HUDEP-2 (cell line): ENCODE measurements around the gene ADAMTSL2.

Source experiments
- DNase-seq, 76 experiments: peaks; one replicate each; lab custom pipeline; 2025; ENCODE audit not compliant: unreplicated experiment in 76 of 76; lab: John Stamatoyannopoulos, UW

ADAMTSL2 gene

DNA sequence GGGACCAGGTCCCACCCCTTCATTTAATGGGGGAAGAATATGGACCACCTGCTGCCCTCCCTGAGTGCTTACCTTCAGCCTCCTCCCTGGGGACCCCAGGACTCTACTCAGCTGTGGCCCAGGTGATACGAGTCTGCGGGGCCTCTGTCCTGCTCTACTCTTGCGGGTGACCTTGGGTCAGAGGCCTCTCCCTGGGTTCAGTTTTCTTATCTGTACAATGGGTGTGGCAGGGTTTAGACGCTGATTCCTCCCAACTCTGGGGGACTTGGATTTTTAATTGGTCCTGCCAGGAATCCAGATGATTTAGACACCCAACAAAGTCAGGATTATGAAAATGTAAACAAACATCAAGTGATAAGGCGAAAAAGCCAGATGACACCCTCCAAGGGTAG lies 49.7 kb downstream of the ADAMTSL2 start:
- DNase-seq: no peak

DNA sequence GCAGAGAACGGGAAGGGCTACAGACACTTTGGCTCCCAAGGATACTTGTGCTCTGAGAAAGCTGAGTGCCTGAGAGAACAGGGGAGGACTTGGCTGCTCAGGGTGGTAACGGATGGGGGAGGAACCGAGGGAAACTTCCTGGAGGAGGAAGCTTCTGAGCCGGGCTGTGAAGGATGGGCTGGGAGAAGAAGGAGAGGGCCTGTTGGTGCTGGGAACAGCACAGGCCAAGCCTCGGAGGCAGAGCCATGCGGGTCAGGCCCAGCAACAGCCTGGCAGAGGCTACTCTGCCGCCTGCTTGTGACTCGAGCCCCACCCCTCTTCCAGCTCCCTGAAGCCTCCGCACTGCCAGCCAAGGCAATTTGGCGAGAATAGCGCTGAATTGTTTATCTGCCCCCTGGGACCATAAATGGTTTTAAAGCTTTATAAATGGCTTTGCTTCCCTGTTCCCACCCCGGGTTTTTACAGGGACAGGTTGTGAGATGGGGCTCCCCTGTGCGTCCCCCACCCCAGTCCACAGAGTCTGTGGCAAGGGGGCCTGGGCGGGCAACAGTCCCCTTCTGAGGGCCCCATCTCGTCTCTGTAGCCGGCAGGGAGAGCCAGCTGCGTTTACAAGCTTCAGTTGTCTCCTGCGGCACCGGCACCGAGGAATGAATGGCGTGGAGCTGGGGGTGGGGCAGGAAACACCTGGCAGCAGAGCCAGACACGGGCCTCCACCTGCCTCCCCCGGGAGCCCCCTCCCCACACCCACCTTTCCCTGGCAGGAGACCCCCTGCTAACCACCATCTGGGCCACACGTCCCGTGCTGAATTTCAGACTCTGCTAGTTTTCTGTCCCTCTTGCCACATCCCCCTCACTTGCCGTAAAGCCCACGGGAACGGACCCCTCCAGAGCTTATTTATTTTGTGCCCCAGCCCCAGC lies 50.3 kb downstream of the ADAMTSL2 start:
- DNase-seq: no peak

DNA sequence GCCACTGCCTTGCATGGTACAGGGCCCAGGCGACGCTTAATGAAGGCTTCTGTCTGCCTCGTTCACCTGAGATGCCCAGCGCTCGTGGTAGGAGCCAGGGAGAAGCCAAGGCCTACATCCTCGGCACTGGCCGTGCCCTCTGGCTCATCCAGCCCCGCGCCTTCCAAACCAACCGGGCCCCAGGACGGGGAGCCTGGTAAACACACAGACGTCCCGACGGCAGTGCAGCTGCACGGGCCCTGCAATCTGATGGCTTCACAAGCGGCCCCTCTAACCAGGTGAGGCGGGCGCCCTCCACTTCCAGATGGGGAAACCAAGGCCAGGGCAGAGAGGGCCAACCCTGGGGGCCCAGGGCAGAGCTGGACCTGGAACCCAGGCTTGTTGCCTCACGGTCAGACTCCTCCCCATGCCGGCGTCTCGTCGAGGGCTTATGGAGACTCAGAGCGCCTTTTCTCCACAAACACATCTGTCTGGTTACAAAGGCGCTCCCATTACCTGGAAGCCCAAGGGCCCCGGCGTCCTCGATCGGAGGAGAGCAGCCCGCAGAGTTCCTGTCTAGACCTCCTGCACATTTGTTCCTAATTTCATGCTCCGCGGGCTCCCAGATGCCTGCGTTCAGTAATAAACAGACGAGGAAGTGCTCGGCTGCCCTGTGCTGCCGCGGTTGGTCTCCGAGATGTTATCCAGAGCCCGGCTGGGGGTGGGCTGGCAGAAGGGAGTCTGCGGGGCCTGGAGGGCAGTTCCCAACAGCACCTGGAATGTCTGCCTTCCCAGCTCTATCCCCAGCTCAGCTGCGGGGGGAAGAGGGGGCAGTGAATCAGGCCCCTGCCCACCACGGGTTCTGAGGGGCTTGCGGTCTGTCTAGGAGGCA lies 51.2 kb downstream of the ADAMTSL2 start:
- DNase-seq: no peak

DNA sequence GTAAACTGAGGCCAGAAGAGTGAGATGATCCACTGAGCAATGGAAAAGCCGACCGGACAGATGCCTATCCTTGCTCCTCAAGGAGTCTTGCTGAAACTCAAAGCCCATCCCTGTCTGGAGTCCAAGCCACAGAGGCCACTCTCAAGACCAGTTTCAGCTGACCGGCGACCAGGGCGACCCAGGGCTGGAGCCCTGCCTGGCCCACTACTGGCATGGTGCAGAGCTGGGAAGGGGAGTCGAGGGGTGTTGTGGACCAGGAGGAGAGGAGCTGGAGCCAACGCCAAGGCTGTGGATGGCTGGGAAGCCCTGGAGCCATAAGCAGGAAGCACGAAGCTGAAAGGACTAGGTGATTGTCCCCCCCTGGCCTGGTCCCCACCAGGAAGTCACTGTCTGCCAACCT lies 52.5 kb downstream of the ADAMTSL2 start:
- DNase-seq: no peak

DNA sequence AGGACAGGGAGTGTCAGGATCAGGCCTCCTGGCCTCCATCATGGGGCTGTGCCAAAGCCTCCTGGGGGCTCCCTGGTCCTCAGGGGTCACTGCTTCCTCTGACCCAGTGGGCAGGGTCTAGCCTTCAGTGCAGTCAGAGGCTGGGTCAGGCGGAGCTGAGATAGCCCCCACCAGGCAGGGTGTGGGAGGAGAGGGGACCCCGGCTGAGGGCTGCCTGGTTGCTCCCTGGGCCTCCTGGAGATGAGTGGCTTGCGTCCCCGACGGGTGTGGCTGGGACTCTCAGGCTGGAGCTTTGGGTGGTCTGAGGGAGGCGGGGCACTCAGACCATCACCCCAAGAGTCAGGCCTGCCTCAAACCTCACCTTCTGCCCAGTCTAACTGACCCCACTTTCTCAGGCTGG lies 53.0 kb downstream of the ADAMTSL2 start:
- no peak for DNase-seq

DNA sequence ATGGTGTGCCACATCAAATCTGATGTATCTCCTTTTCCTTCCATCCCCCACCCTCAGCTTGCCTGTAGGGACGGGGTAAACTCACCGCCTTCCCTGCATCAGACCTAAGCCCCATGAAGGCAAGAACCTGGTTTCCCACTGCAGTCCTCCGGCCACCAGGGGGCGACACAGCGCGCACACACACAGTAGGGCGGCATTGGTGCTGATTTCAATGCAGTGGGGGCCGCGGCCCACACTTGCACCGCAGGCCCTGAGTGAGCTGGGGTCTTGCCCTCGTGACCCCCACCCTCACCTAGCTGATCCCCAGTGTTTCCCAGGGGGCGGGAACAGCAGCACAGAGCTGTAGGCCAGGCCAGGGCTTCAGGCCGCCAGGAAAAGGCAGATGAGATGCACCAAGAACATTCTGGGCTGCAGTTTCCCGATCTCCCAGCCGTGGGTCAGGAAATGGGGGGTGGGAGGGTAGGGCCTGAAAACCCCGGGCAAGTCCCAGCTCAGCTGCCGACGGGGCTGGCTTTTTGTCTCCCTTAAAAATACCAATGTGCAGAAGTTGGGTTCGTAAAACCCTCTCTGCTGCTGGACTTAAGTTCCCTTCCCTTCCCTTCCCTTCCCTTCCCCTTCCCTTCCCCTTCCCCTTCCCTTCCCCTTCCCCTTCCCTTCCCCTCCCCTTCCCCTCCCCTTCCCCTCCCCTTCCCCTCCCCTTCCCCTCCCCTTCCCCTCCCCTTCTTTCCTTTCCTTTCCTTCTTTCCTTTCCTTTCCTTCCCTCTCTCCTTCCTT lies 55.1 kb downstream of the ADAMTSL2 start:
- DNase-seq: peak in 39 of 76 experiments; percentile 2 to 57 (median 19)

DNA sequence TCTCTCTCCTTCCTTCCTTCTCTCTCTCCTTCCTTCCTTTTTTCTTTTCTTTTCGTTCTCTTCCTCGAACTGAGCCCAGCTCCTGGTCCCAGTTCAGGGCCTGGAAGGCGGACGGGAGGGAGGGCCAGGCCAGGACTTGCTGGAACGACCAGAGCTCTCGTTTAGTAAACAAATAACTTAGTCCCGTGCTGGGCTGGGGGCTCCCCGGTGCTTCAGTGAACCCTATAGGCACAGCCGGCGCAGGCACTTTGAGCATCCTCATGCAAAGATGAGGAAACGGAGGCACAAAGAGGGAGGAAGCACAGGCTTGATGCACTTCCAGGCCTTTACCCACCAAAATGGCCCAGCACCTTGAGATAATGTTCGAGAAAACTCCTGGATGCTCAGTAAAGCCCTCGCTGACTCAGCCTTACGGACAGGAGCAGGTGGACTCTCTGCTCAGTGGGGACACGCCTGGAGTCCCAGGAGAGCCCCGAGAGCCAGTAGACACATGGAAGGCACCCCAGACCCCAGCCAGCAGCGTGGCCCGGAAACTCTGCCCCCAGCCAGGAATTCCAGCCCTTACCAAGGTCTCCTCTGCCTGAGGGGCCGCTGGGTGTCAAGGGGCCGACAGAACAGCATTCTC lies 55.8 kb downstream of the ADAMTSL2 start:
- DNase-seq: no peak

DNA sequence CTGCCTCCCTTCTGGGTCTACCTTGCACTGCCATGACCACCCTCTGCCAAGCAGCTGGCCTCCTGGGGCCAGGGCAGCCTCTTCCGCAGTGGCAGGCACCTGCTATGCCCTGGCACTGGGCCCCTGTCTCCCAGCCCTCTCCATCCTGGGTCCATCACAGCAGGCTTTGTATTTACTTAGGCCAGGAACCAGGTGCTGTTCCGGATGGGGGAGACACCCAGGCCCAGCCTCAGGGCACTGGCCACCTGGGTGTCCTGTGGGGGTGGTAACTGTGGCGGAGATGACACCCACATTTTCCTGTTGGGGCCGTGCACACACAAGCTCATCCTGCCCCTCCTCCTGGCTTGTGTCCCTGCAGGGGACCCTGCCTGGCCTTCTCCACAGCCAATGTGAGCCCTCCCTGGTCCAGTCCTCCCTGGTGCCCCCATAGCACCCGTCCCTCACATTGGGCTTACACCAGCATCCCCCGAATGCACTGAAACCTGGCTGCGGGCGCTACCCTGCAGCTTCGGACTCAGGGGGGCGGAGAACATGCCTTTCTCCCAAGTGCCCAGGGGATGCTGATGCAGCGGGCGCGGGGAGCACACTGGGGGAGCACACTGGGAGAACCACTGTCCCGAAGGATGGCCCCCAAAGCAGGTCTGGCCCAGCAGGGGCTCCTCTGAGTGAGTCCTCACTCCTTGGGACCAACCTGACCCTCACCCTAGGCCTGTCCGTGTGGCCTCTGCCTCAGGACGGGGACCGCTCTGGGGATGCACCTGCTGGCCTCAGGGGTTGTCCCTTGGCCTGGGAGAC lies 56.8 kb downstream of the ADAMTSL2 start:
- no peak for DNase-seq

DNA sequence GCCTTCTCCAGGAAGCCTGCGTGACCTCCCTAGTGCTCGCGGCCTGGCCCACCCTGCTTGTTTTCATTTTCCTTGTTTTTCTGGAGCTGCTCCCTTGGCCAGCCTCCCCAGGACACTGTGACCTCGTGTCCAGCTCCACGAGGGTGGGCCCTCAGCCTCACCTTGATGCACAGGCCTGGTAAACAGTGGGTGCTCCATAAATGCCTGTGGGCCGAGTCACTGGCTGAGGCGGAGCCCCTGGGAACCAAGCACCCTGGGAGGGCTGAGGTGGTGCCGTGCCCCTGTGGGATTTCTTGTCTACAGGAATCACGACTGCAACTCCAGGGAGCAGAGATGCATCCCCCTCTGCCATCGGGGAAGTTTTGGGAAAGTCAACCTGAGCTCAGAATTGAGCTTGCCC lies 57.5 kb downstream of the ADAMTSL2 start:
- DNase-seq: no peak

DNA sequence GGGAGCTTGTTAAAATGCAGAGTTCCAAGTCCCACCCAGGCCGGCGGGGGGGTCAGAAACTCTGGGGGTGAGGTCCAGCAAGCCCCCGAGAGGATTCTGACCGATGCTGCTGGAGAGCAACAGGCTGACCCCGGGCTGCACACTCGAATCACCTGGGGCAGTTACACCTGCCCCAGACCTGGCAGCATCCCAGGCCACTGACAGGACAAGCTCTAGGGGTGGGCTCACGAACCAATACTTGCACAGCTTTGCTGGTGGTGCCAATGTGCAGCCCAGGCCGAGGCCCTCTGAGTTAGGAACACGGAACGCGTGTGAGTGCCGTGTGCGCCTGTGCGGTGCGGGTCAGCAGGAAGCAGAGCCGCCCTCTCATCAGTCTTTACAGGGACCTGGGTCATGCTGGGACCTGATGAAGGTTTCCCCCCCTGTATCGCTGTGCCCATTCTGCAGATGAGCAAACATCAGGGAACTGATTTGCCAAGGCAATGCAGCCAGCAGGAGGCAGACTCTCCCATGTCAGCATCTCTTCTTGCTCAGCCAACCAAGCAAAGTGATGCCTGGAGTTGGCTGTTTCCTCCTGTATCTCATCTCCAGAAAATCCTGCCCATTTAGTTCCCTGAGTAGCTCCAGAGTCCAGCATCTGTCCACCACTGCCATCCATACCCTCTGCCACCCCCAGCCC lies 58.4 kb downstream of the ADAMTSL2 start:
- peak in 1 of 76 experiments; percentile 7 for DNase-seq

DNA sequence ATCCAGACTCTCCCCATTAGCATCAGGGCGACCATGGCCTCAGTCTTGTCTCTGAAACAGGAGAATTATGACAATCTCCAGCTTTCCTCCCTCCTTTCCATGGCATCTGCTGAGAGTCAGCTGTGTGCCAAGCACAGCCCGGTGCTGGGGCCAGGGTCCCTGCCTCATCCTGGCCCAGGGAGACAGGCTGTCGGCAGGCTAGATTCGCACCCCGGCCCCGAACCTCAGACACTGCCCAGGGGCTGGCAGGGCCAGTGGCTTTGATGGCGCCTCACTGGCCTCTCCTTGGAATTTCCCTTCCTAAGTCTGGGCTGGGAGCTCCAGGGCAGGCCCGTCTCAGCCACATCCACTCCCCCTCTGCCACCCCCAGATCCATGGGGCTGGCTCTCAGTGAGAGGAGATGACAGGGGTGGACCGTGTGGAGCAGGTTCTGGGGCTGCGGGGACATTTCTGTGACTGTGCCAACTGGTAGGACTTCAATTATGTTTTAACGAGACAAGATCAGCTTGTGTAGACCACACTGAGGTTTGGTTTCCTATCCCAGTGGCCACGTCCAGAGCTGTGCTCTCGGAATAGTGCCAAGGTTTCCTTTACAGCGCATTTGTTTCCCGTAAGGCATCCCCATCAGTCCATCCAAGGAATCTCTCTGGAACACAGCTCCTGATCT lies 59.2 kb downstream of the ADAMTSL2 start:
- DNase-seq: no peak

DNA sequence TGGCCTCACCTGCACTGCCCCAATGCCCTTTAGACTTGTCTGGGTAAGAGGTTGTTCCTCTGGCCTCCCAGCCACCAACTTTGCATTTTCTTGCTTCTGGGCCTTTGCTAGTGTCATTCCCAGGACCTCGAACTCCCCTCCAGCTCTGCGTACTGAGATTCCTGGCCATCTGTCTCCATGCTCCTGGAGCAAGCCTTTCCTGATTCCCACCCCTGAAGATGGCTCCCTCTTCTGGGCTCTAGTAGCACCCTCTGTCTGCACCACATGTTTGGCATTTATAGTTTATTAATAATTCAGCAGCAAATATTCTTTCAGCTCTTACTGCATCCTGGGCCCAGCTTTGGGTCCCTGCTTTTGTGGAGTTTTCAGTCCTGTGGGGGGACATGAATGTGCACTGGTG lies 59.8 kb downstream of the ADAMTSL2 start:
- DNase-seq: no peak

DNA sequence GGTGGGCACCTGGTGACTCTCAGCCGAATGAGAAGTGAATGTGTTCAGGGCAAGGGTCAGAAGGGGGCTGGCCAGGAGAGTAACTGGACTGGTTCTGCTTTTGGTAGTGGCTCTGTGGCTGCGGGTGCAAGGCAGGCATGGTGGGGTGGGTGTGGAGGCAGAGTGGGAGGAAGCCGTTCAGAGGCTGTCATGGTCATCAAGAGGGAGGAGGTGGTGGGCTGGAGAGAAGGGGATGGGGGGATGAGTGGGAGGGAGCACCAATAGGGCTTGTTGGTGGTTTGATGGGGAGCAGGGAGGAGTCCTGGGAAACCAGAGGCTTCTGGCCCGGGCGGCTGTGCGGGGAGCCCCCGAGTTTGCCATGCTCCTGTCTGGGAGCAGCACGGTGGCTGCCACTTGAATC lies 61.4 kb downstream of the ADAMTSL2 start:
- no peak for DNase-seq

DNA sequence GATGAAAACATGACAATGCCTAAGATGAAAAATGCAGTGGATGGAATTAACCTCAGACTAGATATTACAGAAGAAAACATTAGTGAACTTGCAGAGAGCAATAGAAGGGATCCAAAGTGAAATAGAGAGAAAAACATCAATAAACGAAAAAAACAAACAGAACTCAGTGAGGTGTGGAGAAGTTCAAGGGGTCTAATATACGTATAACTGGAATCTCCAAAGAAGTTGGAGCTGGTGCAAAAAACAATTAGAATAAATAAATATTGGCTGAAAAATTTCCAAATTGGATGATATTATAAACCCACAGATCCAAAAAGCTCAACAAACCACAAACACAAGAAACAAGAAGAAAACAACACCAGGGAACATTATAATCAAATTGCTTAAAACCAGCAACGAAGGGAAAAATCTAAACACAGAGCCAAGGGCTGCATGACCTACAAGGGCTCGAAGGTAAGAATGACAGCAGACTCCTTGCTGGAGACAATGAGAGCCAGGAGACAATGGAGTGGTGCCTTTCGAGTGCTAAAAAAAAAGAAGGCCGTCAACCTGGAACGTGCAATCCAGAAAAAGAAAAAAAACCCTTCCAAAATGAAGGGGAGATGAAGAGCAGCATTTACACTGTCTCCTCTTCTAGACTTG lies 62.9 kb downstream of the ADAMTSL2 start:
- no peak for DNase-seq

DNA sequence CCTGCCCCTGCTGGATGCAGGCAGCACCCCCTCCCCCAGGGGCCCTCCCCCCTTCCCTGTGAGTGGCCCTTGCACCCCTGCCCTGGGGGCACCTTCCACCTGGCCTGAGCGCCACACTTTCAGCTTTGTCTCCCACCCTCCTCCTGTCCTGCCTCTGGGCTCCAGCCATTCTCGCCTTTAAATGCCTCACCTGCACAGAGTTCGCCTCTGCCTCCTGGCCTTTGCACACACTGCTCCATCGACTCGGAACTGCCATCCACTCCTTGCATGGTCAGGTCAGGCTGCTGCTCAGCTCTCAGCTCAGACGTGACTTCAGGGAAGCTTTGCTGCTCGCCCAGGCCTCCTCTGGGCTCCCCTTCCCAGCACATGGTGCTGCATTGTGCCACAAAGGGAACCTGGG lies 64.5 kb downstream of the ADAMTSL2 start:
- no peak for DNase-seq

DNA sequence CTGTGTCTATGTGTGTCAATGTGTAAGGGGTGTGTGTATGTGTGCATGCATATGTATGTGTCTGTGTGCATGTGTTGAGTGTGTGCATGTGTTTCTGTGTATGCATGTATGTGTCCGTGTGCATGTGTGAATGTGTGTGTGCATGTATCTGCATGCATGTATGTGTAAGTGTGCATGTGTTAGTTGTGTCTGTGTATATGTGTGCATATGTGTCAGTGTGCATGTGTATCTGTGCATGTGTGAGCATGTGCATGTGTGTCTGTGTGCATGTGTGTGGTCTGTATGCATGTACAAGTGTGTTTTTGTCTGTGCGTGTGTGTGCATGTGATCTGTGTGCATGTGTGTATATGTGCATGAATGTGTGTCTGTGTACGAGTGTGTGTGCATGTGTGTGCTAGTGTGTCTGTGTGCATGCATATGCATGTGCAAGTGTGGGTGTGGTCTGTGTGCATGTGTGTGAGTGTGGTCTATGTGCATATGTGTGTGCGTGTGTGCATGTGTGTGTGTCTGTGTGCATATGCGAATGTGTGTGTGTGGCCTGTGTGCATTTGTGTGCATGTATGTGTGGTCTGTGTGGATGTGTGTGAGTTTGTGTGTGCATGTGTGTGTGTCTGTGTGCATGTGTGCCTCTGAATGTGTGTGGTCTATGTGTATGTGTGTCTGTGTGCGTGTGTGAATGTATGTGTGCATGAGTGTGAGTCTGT lies 65.1 kb downstream of the ADAMTSL2 start:
- no peak for DNase-seq

DNA sequence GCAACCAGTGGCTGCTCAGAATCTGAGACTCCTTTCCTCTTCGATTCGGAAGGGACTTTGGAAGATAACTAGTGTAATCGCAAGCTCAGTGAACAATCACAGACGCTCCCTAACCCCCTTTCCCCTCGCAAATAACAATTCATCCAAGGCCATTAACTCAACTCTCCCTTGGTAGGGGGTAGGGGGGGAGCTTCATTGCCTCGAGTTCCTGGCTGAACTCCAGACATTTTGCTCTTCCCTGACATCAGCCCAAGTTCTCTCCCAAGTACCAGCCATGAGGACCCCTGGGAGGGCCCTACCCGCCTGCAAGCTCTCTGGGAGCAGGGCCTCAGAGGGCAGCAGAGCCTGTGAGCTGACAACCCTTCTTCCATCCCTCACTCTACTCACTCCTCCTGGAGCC lies 66.2 kb downstream of the ADAMTSL2 start:
- no peak for DNase-seq

DNA sequence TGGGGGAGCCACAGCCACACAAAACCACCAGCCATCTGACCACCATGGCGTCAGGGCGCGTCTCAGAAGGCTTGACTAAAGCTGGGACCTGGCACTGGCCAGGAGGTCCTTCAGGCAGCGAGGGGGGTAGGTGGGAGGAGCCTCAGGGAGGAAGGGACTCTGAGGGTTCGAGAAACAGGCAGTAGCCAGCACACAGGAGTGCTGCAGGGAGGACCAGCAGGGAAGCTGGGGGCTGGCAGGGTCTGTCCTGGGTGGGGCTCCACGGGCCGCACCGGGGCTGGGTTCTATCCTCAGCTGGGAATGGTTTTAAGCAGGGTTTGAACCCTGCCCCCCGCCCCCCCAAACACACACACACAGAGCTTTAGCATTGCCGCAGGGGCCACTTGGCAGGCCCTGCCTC lies 67.2 kb downstream of the ADAMTSL2 start:
- no peak for DNase-seq
